GM12878 (cell line): ENCODE results near the gene LRIG2. TPM values are rescaled to one million over a fixed set of nuclear protein-coding genes. Genes with fewer than 3 reads are reported as not detected.

ENCODE experiments used
- ATAC-seq: fragments of 200-7000 bp; cut with Tn5 transposase; 3 replicates; pipeline ENCODE4 v1.9.1; 2020; ENCODE audit warnings: mild to moderate bottlenecking, moderate library complexity
- BruUV-seq: library from RNA; stranded (reverse); fragments of 400-500 nt; replicated peaks from 2 replicates; lab custom pipeline; 2021; lab: Mats Ljungman, UMichigan
- CTCF ChIA-PET: fragments of 300-600 bp; sonication (Branson Sonifier 250); formaldehyde crosslinking; extraction: SDS; loops from one replicate; lab custom pipeline; 2021; ENCODE audit warnings: inconsistent platforms; lab: Yijun Ruan, JAX
- POLR2A ChIA-PET: fragments of 350-600 bp; formaldehyde crosslinking; extraction: SDS; loops from one replicate; lab custom pipeline; 2021; ENCODE audit warnings: inconsistent platforms; lab: Charles Lee
- RAD21 ChIA-PET: fragments of 300-600 bp; sonication (Branson Sonifier 250); formaldehyde crosslinking; loops from one replicate; lab custom pipeline; 2023; ENCODE audit warnings: antibody characterized with exemption; ENCODE audit not compliant: unreplicated experiment; lab: Charles Lee
- SMC1A ChIA-PET: fragments of 300-600 bp; sonication (Branson Sonifier 250); formaldehyde crosslinking; loops from one replicate; lab custom pipeline; 2023; ENCODE audit not compliant: unreplicated experiment, uncharacterized antibody; lab: Charles Lee
- DNase-seq: peaks from one replicate; pipeline ENCODE4 v3.0.0-alpha.2; 2011; ENCODE audit warnings: low read depth, low spot score
- FAIRE-seq: peaks from 3 replicates; lab custom pipeline; 2011; peaks lifted over from hg19 to GRCh38; lab: Jason Lieb, UNC
- H2AFZ ChIP-seq: 2 replicates; pipeline ENCODE4 v1.6.0; 2011; ENCODE audit warnings: low read depth, low read length, control low read depth; ENCODE audit not compliant: control insufficient read depth
- H3K27ac ChIP-seq: 2 replicates; pipeline ENCODE4 v1.5.1; 2011; ENCODE audit warnings: control low read depth; ENCODE audit not compliant: control insufficient read depth, insufficient read depth
- H3K27me3 ChIP-seq, 2 experiments: replicated peaks in 1 of 2; 2 replicates each; pipeline versions ENCODE4 v1.6.0 to v1.6.1; 2011; ENCODE audit warnings: low read length in 1 of 2; ENCODE audit not compliant: control insufficient read depth in 2 of 2, insufficient read depth in 2 of 2
- H3K36me3 ChIP-seq, 2 experiments: 2 replicates each; pipeline ENCODE4 v1.5.1; 2011; ENCODE audit warnings: low read length in 1 of 2; ENCODE audit not compliant: control insufficient read depth in 2 of 2, insufficient read depth in 2 of 2
- H3K4me1 ChIP-seq: 2 replicates; pipeline ENCODE4 v1.6.1; 2011; ENCODE audit warnings: mild to moderate bottlenecking, low read length, moderate library complexity, mixed read lengths; ENCODE audit not compliant: control insufficient read depth, insufficient read depth
- H3K4me2 ChIP-seq: 2 replicates; pipeline ENCODE4 v1.6.0; 2011; ENCODE audit warnings: control low read depth; ENCODE audit not compliant: control insufficient read depth, insufficient read depth
- H3K4me3 ChIP-seq: fragments of 200-600 bp; sonication (generic); 2 replicates; pipeline ENCODE4 v1.5.1; 2016
- H3K79me2 ChIP-seq: 2 replicates; pipeline ENCODE4 v1.6.0; 2011; ENCODE audit warnings: low read length; ENCODE audit not compliant: control insufficient read depth, insufficient read depth
- H3K9ac ChIP-seq: 2 replicates; pipeline ENCODE4 v1.8.0; 2011; ENCODE audit warnings: low read length, control low read depth, mixed read lengths; ENCODE audit not compliant: control insufficient read depth, insufficient read depth
- H3K9me3 ChIP-seq: replicated peaks from 3 replicates; pipeline ENCODE4 v1.5.1; 2011; ENCODE audit warnings: mild to moderate bottlenecking, low read length; ENCODE audit not compliant: control insufficient read depth, insufficient read depth
- H4K20me1 ChIP-seq: 2 replicates; pipeline ENCODE4 v1.6.0; 2011; ENCODE audit not compliant: control insufficient read depth, insufficient read depth
- ATF7 ChIP-seq: fragments of 450-650 bp; IDR thresholded peaks from 2 replicates; pipeline ENCODE4 v1.6.1; 2016; ENCODE audit warnings: low read depth, mild to moderate bottlenecking
- BHLHE40 ChIP-seq, 2 experiments: fragments of 450-650 bp in 1 of 2; IDR thresholded peaks; 2 replicates each; pipeline ENCODE4 v1.6.1; 2011 to 2017; ENCODE audit warnings: low read depth in 2 of 2, borderline replicate concordance in 1 of 2, improper control_type of control experiment in 1 of 2, low read length in 1 of 2, mild to moderate bottlenecking in 1 of 2
- BMI1 ChIP-seq: fragments of 450-650 bp; IDR thresholded peaks from 2 replicates; pipeline ENCODE4 v1.6.1; 2016; ENCODE audit warnings: mild to moderate bottlenecking, moderate library complexity, borderline replicate concordance
- CTCF ChIP-seq, 3 experiments: IDR thresholded peaks in 2 of 3; conservative IDR thresholded peaks in 1 of 3; 2 replicates each; pipeline ENCODE4 v1.5.1; 2011; ENCODE audit warnings: low read depth in 3 of 3, low read length in 3 of 3, mild to moderate bottlenecking in 3 of 3, control low read depth in 2 of 3, moderate library complexity in 2 of 3, inconsistent platforms in 1 of 3, mixed read lengths in 1 of 3; ENCODE audit not compliant: control insufficient read depth in 2 of 3, insufficient read depth in 1 of 3; ENCODE audit errors: extremely low read depth in 1 of 3
- E2F8 ChIP-seq: fragments of 450-650 bp; IDR thresholded peaks from 2 replicates; pipeline ENCODE4 v1.6.1; 2018; ENCODE audit warnings: mild to moderate bottlenecking, low read depth, moderate library complexity; ENCODE audit not compliant: partially characterized antibody
- FOXM1 ChIP-seq: IDR thresholded peaks from 2 replicates; pipeline ENCODE4 v1.6.1; 2012; ENCODE audit warnings: low read depth, mild to moderate bottlenecking, inconsistent platforms, low read length, moderate library complexity
- MYC ChIP-seq: IDR thresholded peaks from 2 replicates; pipeline ENCODE4 v1.6.1; 2011; ENCODE audit warnings: mild to moderate bottlenecking, low read length, moderate library complexity, inconsistent platforms; ENCODE audit not compliant: insufficient read depth, insufficient replicate concordance, insufficient read length, severe bottlenecking
- NRF1 ChIP-seq: conservative IDR thresholded peaks from 2 replicates; pipeline ENCODE4 v1.6.1; 2011; ENCODE audit warnings: mild to moderate bottlenecking, low read depth, low read length, improper control_type of control experiment
- RB1 ChIP-seq: fragments of 450-650 bp; formaldehyde crosslinking; IDR thresholded peaks from 2 replicates; pipeline ENCODE4 v1.6.1; 2017; ENCODE audit warnings: mild to moderate bottlenecking, borderline replicate concordance
- SRF ChIP-seq, 2 experiments: IDR thresholded peaks; 2 replicates each; pipeline ENCODE4 v1.6.1; 2011; ENCODE audit warnings: low read depth in 2 of 2, low read length in 2 of 2, mild to moderate bottlenecking in 1 of 2, moderate library complexity in 1 of 2
- TARDBP ChIP-seq: IDR thresholded peaks from 2 replicates; pipeline ENCODE4 v1.6.1; 2016; ENCODE audit warnings: borderline replicate concordance
- TCF3 ChIP-seq: IDR thresholded peaks from 2 replicates; pipeline ENCODE4 v1.6.1; 2012; ENCODE audit warnings: low read depth, mild to moderate bottlenecking, low read length, borderline replicate concordance; ENCODE audit not compliant: insufficient read depth
- YY1 ChIP-seq: IDR thresholded peaks from 2 replicates; pipeline ENCODE4 v1.6.1; 2011; ENCODE audit warnings: low read depth, mild to moderate bottlenecking, low read length
- ZNF217 ChIP-seq: fragments of 450-650 bp; IDR thresholded peaks from 2 replicates; pipeline ENCODE4 v1.6.1; 2017; ENCODE audit warnings: antibody characterized with exemption, mild to moderate bottlenecking
- ZNF592 ChIP-seq: fragments of 450-650 bp; IDR thresholded peaks from 2 replicates; pipeline ENCODE4 v1.6.1; 2017; ENCODE audit warnings: mild to moderate bottlenecking, moderate library complexity
- WGBS: methylation state at CpG from one replicate; pipeline ENCODE4 v1.1.6; 2016; ENCODE audit warnings: low lambda C conversion rate; ENCODE audit not compliant: insufficient replicate concordance, insufficient coverage; ENCODE audit errors: missing lambda C conversion rate; 5-methylcytosine and 5-hydroxymethylcytosine counted together
- in situ Hi-C: fragments of 300-500 bp; cut with MboI; formaldehyde crosslinking; loops from 9 replicates; pipeline ENCODE4 v1.14.3; 2018; ENCODE audit warnings: mixed read lengths
- intact Hi-C: fragments of 100-400 bp; cut with micrococcal nuclease; formaldehyde crosslinking; loops from one replicate; pipeline ENCODE4 v1.14.2; 2022; ENCODE audit not compliant: unreplicated experiment
- polyA plus RNA-seq, 11 experiments: library from polyadenylated mRNA; depleted of rRNA in 4 of 11; unstranded in 6 of 11; stranded (reverse) in 5 of 11; fragments of >200 nt; fragmentation: Nextera tagmentation in 4 of 11; fragmentation: Illumina TruSeq in 1 of 11; extraction: Ambion mirVana in 4 of 11; extraction: Trizol in 1 of 11; gene quantifications; 1 replicate in 1 of 11; 2 replicates in 10 of 11; pipeline versions ENCODE4 v1.2.1 to v1.2.3, GENCODE V29; 2011 to 2016; ENCODE audit warnings: inconsistent platforms in 2 of 11, missing spikeins in 2 of 11, low read depth in 1 of 11
- total RNA-seq, 4 experiments: library from RNA; depleted of rRNA in 3 of 4; stranded (reverse); fragments of >200 nt in 3 of 4; fragmentation: Illumina TruSeq in 1 of 4; extraction: Trizol in 1 of 4; gene quantifications; 2 replicates each; pipeline versions ENCODE4 v1.2.1 to v1.2.3, GENCODE V29; 2013 to 2021

Gene LRIG2
- total and polyA plus RNA-seq, 10 of the 15 experiments (the other 5 are each of a cell fraction or from before 2014, with no cell fraction given): 0.77 to 11.8 (median 5.1) TPM

GRCh38 chr1:113029822-113030221, 43.2 kb upstream of the LRIG2 start:
- ChIA-PET POLR2A (no interaction called here), RAD21 (interaction anchor here (3.9 kb wide), 1 partner anchor 12 kb away, joined by 24 read pairs; no protein-coding TSS in a partner anchor), CTCF (interaction anchor here (0.9 to 2.0 kb wide), 4 partner anchors 13 to 150 kb away, joined by 3 to 7 read pairs (median 6); partner anchors contain the start of gene LRIG2), SMC1A (interaction anchor here (0.6 to 2.0 kb wide), 4 partner anchors 11 to 663 kb away, joined by 3 to 7 read pairs (median 4); no protein-coding TSS in a partner anchor)
- in situ Hi-C loops: no loop called here
- Histone ChIP-seq H3K4me2 (no peak overlapping the region), H3K4me3 (no peak overlapping the region), H3K27me3 (no peaks in the 10 kb centered on the region), H3K36me3 (no peaks in the 10 kb centered on the region), H3K9ac (no peak overlapping the region), H4K20me1 (no peaks in the 10 kb centered on the region), H3K79me2 (no peaks in the 10 kb centered on the region), H3K27ac (no peak overlapping the region), H3K4me1 (peaks cover 9% of the 10 kb centered on the region; the same call in 1 of the 2 replicates), H3K9me3 (no peaks in the 10 kb centered on the region), H2AFZ (no peak overlapping the region)
- ATAC-seq: no peak
- intact Hi-C loops: no loop called here
- BruUV-seq: no TSS peak
- DNase-seq: no peak
- no peak for FAIRE-seq
- WGBS: 68% methylated on average over 1 of the region's 1 CpG
- TF ChIP-seq E2F8: no peak
- no peak for TF ChIP-seq NRF1
- TF ChIP-seq SRF (IDR thresholded peaks at IDR 0.05; ENCODE audit: low read depth in 2 of 2, low read length in 2 of 2): no peak
- no peak for TF ChIP-seq ZNF217
- no peak for TF ChIP-seq ATF7
- TF ChIP-seq MYC: no peak
- TF ChIP-seq TARDBP: no peak
- TF ChIP-seq FOXM1: no peak
- no peak for TF ChIP-seq YY1
- TF ChIP-seq CTCF (IDR thresholded peaks at IDR 0.05 in 2 of 3, conservative IDR thresholded peaks at IDR 0.05 in 1 of 3; ENCODE audit: control insufficient read depth in 2 of 3, extremely low read depth in 1 of 3, insufficient read depth in 1 of 3, low read depth in 3 of 3, low read length in 3 of 3): no peak
- no peak for TF ChIP-seq TCF3
- no peak for TF ChIP-seq BHLHE40 (IDR thresholded peaks at IDR 0.05; ENCODE audit: borderline replicate concordance in 1 of 2, low read depth in 2 of 2, low read length in 1 of 2)
- no peak for TF ChIP-seq RB1
- no peak for TF ChIP-seq ZNF592
- TF ChIP-seq BMI1: no peak
